Liver (tissue), 9 donors: ENCODE results near the gene TAGLN2. TPM values are rescaled to one million over a fixed set of nuclear protein-coding genes. Genes with fewer than 3 reads are reported as not detected.

Source experiments
- DNase-seq: peaks from one replicate; pipeline ENCODE4 v3.0.0-alpha.2; 2017; ENCODE audit warnings: low spot score
- H3K27ac ChIP-seq, 2 donors: one replicate each; pipeline ENCODE4 v1.7.0; 2013; ENCODE audit warnings: inconsistent platforms in 2 of 2, low read length in 2 of 2, control low read depth in 1 of 2, low read depth in 1 of 2, mild to moderate bottlenecking in 1 of 2
- H3K27me3 ChIP-seq, 4 donors: one replicate each; pipeline versions ENCODE4 v1.6.1 to v1.7.0; 2013; ENCODE audit warnings: low read length in 3 of 4, inconsistent platforms in 1 of 4, mild to moderate bottlenecking in 1 of 4, moderate library complexity in 1 of 4; ENCODE audit not compliant: control insufficient read depth in 4 of 4, insufficient read depth in 4 of 4
- H3K36me3 ChIP-seq, 4 donors: one replicate each; pipeline versions ENCODE4 v1.6.1 to v1.7.0; 2013; ENCODE audit warnings: low read length in 3 of 4, mild to moderate bottlenecking in 3 of 4, low read depth in 1 of 4, moderate library complexity in 1 of 4; ENCODE audit not compliant: control insufficient read depth in 4 of 4, insufficient read depth in 3 of 4
- H3K4me1 ChIP-seq, 4 donors: one replicate each; pipeline versions ENCODE4 v1.6.1 to v1.7.0; 2013; ENCODE audit warnings: low read length in 3 of 4, mild to moderate bottlenecking in 3 of 4, moderate library complexity in 1 of 4; ENCODE audit not compliant: control insufficient read depth in 4 of 4, insufficient read depth in 4 of 4
- H3K4me3 ChIP-seq, 3 donors: one replicate each; pipeline versions ENCODE4 v1.6.1 to v1.7.0; 2013; ENCODE audit warnings: low read length in 3 of 3, control low read depth in 1 of 3, low read depth in 1 of 3, mild to moderate bottlenecking in 1 of 3
- H3K9ac ChIP-seq, 2 donors: one replicate each; pipeline ENCODE4 v1.7.0; 2013; ENCODE audit warnings: low read length in 2 of 2, mild to moderate bottlenecking in 2 of 2, moderate library complexity in 2 of 2, control low read depth in 1 of 2, low read depth in 1 of 2
- H3K9me3 ChIP-seq, 4 donors: one replicate each; pipeline versions ENCODE4 v1.6.1 to v1.7.0; 2013; ENCODE audit warnings: low read length in 3 of 4; ENCODE audit not compliant: control insufficient read depth in 4 of 4
- ATF3 ChIP-seq: IDR thresholded peaks from 2 replicates; pipeline ENCODE4 v1.6.1; 2016; ENCODE audit warnings: antibody characterized with exemption
- CTCF ChIP-seq: fragments of 150-350 bp; IDR thresholded peaks from 2 replicates; pipeline ENCODE4 v1.5.1; 2017; ENCODE audit warnings: improper control_type of control experiment, low read depth, low read length; ENCODE audit not compliant: missing input control
- EGR1 ChIP-seq, 2 donors: IDR thresholded peaks; 2 replicates each; pipeline ENCODE4 v1.6.1; 2016 to 2018; ENCODE audit warnings: antibody characterized with exemption in 2 of 2, low read depth in 2 of 2
- FOXA1 ChIP-seq: IDR thresholded peaks from 2 replicates; pipeline ENCODE4 v1.6.1; 2016; ENCODE audit warnings: antibody characterized with exemption
- GABPA ChIP-seq, 2 donors: IDR thresholded peaks in 1 of 2; conservative IDR thresholded peaks in 1 of 2; 2 replicates each; pipeline ENCODE4 v1.6.1; 2016; ENCODE audit warnings: antibody characterized with exemption in 2 of 2, mild to moderate bottlenecking in 1 of 2, moderate library complexity in 1 of 2
- HNF4A ChIP-seq, 2 donors: conservative IDR thresholded peaks; 2 replicates each; pipeline ENCODE4 v1.6.1; 2016; ENCODE audit warnings: antibody characterized with exemption in 2 of 2, mild to moderate bottlenecking in 2 of 2
- HNF4G ChIP-seq: IDR thresholded peaks from 2 replicates; pipeline ENCODE4 v1.6.1; 2016; ENCODE audit warnings: antibody characterized with exemption
- JUND ChIP-seq, 2 donors: IDR thresholded peaks; 2 replicates each; pipeline ENCODE4 v1.6.1; 2016; ENCODE audit warnings: antibody characterized with exemption in 2 of 2
- MAX ChIP-seq: IDR thresholded peaks from 2 replicates; pipeline ENCODE4 v1.6.1; 2016; ENCODE audit warnings: antibody characterized with exemption
- NR2F2 ChIP-seq: IDR thresholded peaks from 2 replicates; pipeline ENCODE4 v1.6.1; 2016; ENCODE audit warnings: antibody characterized with exemption
- RAD21 ChIP-seq, 2 donors: IDR thresholded peaks; 2 replicates each; pipeline ENCODE4 v1.6.1; 2016; ENCODE audit warnings: antibody characterized with exemption in 2 of 2, mild to moderate bottlenecking in 2 of 2
- RXRA ChIP-seq, 2 donors: IDR thresholded peaks; 2 replicates each; pipeline ENCODE4 v1.6.1; 2017 to 2018; ENCODE audit warnings: antibody characterized with exemption in 2 of 2, mild to moderate bottlenecking in 1 of 2
- SP1 ChIP-seq: IDR thresholded peaks from 2 replicates; pipeline ENCODE4 v1.6.1; 2018; ENCODE audit warnings: antibody characterized with exemption, mild to moderate bottlenecking
- TAF1 ChIP-seq: conservative IDR thresholded peaks from 2 replicates; pipeline ENCODE4 v1.6.1; 2016; ENCODE audit warnings: antibody characterized with exemption, mild to moderate bottlenecking
- YY1 ChIP-seq: IDR thresholded peaks from 2 replicates; pipeline ENCODE4 v1.6.1; 2016; ENCODE audit warnings: antibody characterized with exemption, mild to moderate bottlenecking
- ZBTB33 ChIP-seq: IDR thresholded peaks from 2 replicates; pipeline ENCODE4 v1.6.1; 2016; ENCODE audit warnings: antibody characterized with exemption
- WGBS: extraction: QIAGEN DNeasy Blood & Tissue Kit; methylation state at CpG from one replicate; pipeline ENCODE4 v1.1.7; 2013; 5-methylcytosine and 5-hydroxymethylcytosine counted together
- polyA plus RNA-seq, 2 donors: library from polyadenylated mRNA; stranded (reverse) in 1 of 2; unstranded in 1 of 2; fragments of 200-250 nt in 1 of 2; fragments of >200 nt in 1 of 2; fragmentation: Nextera tagmentation in 1 of 2; extraction: Ambion mirVana in 1 of 2; gene quantifications; one replicate each; pipeline versions ENCODE4 v1.2.1 to v1.2.3, GENCODE V29; 2013 to 2015
- total RNA-seq, 2 donors: library from RNA; depleted of rRNA; stranded (reverse); fragments of >200 nt; gene quantifications; one replicate each; pipeline ENCODE4 v1.2.3, GENCODE V29; 2014
- donor health status: healthy.
- donor health status: healthy.
- donor health status: healthy.
- donor health status: healthy.
- donor health status: healthy.

The TAGLN2 gene
- total and polyA plus RNA-seq, 4 donors = 46.4 to 113 (median 79.8) TPM

GRCh38 chr1:159889202-159889601 lies 36.1 kb downstream of the TAGLN2 start:
- Histone ChIP-seq H3K27me3 (no peaks in the 10 kb centered on the region), H3K4me1 (peaks cover 0 to 8% (median 0%) of the 10 kb centered on the region in 4 donors), H3K9me3 (no peaks in the 10 kb centered on the region), H3K4me3 (no peak overlapping the region), H3K9ac (no peak overlapping the region), H3K27ac (peak overlapping the region in 1 of 2 donors; percentile 59), H3K36me3 (no peaks in the 10 kb centered on the region)
- DNase-seq = no peak
- TF ChIP-seq JUND (IDR thresholded peaks at IDR 0.05) = no peak
- no peak for TF ChIP-seq RXRA (IDR thresholded peaks at IDR 0.05)
- TF ChIP-seq EGR1 (IDR thresholded peaks at IDR 0.05; ENCODE audit: low read depth in 2 of 2) = no peak
- no peak for TF ChIP-seq CTCF
- TF ChIP-seq SP1 = no peak
- no peak for TF ChIP-seq FOXA1
- TF ChIP-seq ATF3 = no peak
- no peak for TF ChIP-seq HNF4A (conservative IDR thresholded peaks at IDR 0.05)
- no peak for TF ChIP-seq TAF1
- TF ChIP-seq RAD21 (IDR thresholded peaks at IDR 0.05) = no peak
- TF ChIP-seq ZBTB33 = no peak
- no peak for TF ChIP-seq NR2F2
- no peak for TF ChIP-seq MAX
- TF ChIP-seq HNF4G = no peak
- TF ChIP-seq GABPA (IDR thresholded peaks at IDR 0.05 in 1 of 2, conservative IDR thresholded peaks at IDR 0.05 in 1 of 2) = no peak
- no peak for TF ChIP-seq YY1
- WGBS = 89% methylated on average over 4 of the region's 4 CpGs

- peaks cover 0 to 2% (median 0%) of the 10 kb centered on the region in 4 donors for H3K4me1 ChIP-seq
- no peak overlapping the region for H3K9ac ChIP-seq
- 77% methylated on average over 8 of the region's 8 CpGs for WGBS
- TF ChIP-seq HNF4G (no peak), CTCF (no peak), NR2F2 (no peak), EGR1 (IDR thresholded peaks at IDR 0.05; ENCODE audit: low read depth in 2 of 2) (no peak)
- H3K9me3 ChIP-seq = no peaks in the 10 kb centered on the region
- H3K27ac ChIP-seq = no peak overlapping the region
- DNase-seq = no peak
- no peaks in the 10 kb centered on the region for H3K36me3 ChIP-seq
- no peak overlapping the region for H3K4me3 ChIP-seq
- no peaks in the 10 kb centered on the region for H3K27me3 ChIP-seq
Observed at GRCh38 chr1:159884296-159884695, 41.0 kb downstream of the TAGLN2 start.
